GM20431 (cell line): ENCODE data around the gene TMEM98.
"Not testable (repeated sequence)": the region's sequence is repeated elsewhere in the genome, so short reads cannot be mapped to it uniquely, and the experiment has no call there.

Source experiments
- in situ Hi-C: fragments of 300-500 bp; cut with MseI, MboI; formaldehyde crosslinking; loops from one replicate; pipeline ENCODE4 v1.15.0; 2020; ENCODE audit warnings: low sequenced_read_pairs; ENCODE audit not compliant: unreplicated experiment

TMEM98 gene

GRCh38 chr17:32936894-32937500 lies 9.0 kb downstream of the TMEM98 start:
- in situ Hi-C loops, result loop anchor here (25.0 kb wide), 2 partner anchors 100 to 275 kb away; no protein-coding TSS in a partner anchor

DNA sequence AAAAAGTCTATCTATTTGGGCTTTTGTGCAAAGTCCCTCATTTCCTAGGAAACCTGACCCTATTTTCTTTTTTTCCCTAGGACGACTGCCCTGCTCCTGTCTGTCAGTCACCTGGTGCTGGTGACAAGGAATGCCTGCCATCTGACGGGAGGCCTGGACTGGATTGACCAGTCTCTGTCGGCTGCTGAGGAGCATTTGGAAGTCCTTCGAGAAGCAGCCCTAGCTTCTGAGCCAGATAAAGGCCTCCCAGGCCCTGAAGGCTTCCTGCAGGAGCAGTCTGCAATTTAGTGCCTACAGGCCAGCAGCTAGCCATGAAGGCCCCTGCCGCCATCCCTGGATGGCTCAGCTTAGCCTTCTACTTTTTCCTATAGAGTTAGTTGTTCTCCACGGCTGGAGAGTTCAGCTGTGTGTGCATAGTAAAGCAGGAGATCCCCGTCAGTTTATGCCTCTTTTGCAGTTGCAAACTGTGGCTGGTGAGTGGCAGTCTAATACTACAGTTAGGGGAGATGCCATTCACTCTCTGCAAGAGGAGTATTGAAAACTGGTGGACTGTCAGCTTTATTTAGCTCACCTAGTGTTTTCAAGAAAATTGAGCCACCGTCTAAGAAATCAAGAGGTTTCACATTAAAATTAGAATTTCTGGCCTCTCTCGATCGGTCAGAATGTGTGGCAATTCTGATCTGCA lies 12.9 kb downstream of the TMEM98 start:
- in situ Hi-C loops, result loop anchor here (25.0 kb wide), 2 partner anchors 96 to 279 kb away; no protein-coding TSS in a partner anchor

DNA sequence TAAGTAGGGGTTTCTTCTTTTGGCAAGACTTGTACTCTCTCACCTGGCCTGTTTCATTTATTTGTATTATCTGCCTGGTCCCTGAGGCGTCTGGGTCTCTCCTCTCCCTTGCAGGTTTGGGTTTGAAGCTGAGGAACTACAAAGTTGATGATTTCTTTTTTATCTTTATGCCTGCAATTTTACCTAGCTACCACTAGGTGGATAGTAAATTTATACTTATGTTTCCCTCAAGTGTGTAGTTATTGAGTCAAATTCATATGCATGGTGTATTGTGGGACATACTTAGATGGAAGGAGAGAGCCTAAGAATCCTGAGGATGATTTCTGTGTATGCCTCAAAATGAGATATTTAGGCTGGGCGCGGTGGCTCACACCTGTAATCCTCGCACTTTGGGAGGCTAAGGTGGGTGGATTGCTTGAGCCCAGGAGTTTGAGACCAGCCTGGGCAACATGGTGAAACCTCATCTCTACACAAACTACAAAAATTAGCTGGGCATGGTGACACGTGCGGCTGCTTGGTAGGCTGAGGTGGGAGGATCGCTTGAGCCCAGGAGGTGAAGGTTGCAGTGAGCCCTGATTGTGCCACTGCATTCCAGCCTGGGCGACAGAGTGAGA lies 13.6 kb downstream of the TMEM98 start:
- in situ Hi-C loops, result loop anchor here (25.0 kb wide), 2 partner anchors 96 to 279 kb away; no protein-coding TSS in a partner anchor

- in situ Hi-C loops, result loop anchor here (25.0 kb wide), 2 partner anchors 94 to 281 kb away; no protein-coding TSS in a partner anchor
Observed at GRCh38 chr17:32943206-32943605, 15.3 kb downstream of the TMEM98 start.

- in situ Hi-C loops, result loop anchor here (25.0 kb wide), 2 partner anchors 94 to 281 kb away; no protein-coding TSS in a partner anchor
Observed at GRCh38 chr17:32943647-32944191, 15.8 kb downstream of the TMEM98 start.

- in situ Hi-C loops, result loop anchor here (25.0 kb wide), 2 partner anchors 93 to 282 kb away; no protein-coding TSS in a partner anchor
Observed at GRCh38 chr17:32944248-32945020, 16.5 kb downstream of the TMEM98 start.

GRCh38 chr17:32946375-32947135 lies 18.6 kb downstream of the TMEM98 start:
- in situ Hi-C loops, result loop anchor here (25.0 kb wide), 2 partner anchors 91 to 284 kb away; no protein-coding TSS in a partner anchor

GRCh38 chr17:32947736-32948135 lies 19.8 kb downstream of the TMEM98 start:
- in situ Hi-C loops, result loop anchor here (25.0 kb wide), 2 partner anchors 90 to 285 kb away; no protein-coding TSS in a partner anchor

DNA sequence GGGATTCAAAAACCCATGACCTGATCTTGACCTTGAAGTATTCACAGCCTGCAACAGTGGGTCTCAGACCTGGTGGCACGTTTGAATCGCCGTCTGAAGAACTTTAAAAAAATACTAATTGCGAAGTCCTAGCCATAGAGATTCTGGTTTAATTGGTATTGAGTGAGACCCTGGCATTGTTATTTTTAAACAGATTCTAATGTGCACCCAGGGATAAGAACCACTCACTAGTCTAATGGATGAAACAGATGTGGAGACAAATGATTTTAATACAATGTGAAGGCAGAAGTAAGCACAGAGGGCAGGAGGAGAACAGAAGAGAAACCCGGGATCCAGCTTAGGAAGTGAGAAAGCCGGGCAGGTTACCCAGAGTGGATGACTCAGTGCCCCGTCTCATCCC lies 21.2 kb downstream of the TMEM98 start:
- in situ Hi-C loops, result loop anchor here (25.0 kb wide), 2 partner anchors 88 to 287 kb away; no protein-coding TSS in a partner anchor

DNA sequence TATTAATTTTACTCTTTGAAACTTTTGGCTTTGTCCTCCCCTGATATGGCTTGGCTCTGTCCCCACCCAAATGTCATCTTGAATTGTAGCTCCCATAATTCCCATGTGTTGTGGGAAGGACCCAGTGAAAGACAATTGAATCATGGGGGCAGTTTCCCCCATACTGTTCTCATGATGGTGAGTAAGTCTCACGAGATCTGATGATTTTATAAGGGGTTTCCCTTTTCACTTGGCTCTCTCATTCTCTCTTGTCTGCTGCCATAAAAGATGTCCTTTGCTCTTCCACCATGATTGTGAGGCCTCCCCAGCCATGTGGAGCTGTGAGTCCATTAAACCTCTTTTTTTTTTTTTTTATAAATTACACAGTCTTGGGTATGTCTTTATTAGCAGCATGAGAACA lies 24.5 kb downstream of the TMEM98 start:
- in situ Hi-C loops, result not testable (repeated sequence)

- in situ Hi-C loops, result no loop called here
Observed at GRCh38 chr17:32953045-32953444, 25.1 kb downstream of the TMEM98 start.

- in situ Hi-C loops, result no loop called here
Observed at GRCh38 chr17:32953857-32954256, 25.9 kb downstream of the TMEM98 start.

GRCh38 chr17:32954477-32954876 lies 26.5 kb downstream of the TMEM98 start:
- in situ Hi-C loops, result no loop called here

DNA sequence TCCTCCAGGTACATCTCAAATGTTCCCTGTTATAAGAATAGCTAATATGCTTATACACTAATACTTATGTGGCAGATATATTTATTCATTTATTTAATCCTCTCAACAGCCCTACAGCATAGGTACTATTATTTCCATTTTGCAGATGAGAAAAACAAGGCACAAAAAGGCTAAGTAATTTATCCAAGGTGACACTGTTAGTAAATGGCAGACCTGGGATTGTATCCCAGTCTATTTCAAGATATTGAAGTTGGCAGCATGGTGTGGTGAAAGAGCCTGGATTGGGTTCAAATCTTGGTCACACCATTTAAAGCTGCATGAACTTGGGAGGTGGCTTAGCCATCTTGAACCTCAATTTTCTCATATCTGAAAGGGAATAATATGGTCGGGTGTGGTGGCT lies 27.2 kb downstream of the TMEM98 start:
- in situ Hi-C loops, result no loop called here

DNA sequence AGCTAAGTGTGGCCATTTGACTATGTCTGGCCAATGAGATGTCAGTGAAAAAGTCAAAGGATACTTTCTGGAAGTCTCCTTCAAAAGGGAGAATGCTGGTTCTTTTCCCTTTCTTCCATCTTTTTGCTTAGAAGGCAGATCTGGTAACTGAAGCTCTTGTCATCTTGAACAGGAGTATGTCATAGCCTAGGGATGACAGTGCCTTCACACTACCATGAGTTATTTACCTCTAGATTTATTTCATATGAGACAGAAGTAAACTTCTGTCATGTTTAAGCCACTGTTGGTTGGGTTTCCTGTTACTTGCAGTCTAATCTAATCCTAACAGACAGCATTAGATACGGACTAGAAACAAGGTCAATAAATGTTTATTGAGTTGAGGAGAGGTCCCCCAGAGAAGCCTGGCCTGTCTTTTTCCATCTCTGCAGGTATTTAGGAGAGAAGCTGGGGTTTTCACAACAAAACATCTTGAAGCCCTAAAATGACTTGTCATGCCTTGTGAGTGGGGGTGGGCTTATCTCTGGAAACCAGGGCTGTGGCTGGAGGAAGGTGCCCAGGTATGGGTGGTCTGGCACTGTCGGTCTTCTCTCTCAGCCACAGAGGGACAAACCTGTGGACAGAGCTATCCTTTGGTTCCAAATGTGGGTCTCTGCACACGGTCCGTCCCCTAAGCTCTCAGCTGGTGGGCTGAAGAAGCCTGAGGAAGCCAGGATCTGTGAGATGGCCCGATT lies 28.5 kb downstream of the TMEM98 start:
- in situ Hi-C loops, result no loop called here

DNA sequence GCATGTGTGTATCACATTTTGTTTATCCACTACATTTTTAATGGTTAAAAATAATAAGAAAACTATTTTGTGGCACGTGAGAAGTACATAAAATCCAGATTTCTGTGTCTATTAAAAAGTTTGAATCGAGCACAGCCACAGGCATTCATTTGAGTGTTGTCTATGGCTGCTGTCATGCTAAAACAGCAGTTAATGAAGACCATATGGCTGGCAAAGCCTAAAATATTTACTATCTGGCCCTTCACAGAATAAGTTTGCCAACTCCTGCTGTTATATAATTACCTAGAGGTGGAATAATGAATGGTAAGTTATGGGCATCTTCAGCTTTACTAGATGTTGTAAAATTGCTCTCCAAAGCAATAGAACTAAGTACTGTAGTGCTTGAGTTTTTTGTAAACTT lies 30.5 kb downstream of the TMEM98 start:
- in situ Hi-C loops, result no loop called here

DNA sequence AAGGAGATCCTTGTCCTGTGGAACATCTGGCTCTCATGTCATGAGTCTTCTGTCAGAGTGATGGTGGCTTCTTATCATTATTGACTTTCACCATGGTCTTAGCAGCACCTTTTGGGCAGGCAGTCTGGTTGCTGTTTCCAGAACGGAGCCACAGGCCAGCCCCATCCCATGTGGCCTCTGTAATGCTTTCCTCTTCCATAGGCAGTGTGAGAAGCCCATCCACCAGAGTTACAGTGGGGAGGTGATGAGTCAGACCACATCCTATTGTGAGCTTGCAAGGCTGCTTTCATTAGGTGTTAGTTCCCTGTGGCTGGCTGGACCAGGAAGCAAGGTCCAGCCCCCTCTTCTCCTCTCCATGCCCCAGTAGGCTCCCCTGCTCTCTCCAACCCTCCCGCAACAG lies 32.9 kb downstream of the TMEM98 start:
- in situ Hi-C loops, result no loop called here

DNA sequence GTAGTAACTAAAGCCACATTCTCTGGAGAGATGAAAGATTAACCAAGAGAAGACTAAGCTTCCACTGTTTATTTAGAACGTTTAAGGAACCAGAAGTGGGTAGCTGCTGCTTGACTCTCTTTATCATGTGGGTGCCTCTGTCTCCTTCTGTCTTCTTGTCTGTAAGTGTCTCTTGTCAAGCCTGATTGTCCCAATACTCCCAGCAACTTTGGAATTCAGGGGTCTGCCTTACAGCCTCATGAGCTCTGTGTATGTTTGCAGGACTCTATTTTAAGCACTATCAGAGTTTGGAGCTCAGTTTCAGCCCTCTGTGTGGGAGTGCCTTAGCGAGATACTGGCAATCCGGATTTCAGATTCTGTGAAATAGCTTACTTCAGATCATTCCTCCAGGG lies 34.4 kb downstream of the TMEM98 start:
- in situ Hi-C loops, result no loop called here
